Activated CD8-positive, alpha-beta memory T cell treated with anti-CD3 and anti-CD28 coated beads, Interleukin-2, amount 50 U/mL, for 24 hours (primary cell): ENCODE measurements around the gene TMEM82.

Experiments
- DNase-seq: peaks from one replicate; pipeline ENCODE4 v3.0.0-alpha.2; 2020; ENCODE audit errors: extremely low read depth

The TMEM82 gene

DNA sequence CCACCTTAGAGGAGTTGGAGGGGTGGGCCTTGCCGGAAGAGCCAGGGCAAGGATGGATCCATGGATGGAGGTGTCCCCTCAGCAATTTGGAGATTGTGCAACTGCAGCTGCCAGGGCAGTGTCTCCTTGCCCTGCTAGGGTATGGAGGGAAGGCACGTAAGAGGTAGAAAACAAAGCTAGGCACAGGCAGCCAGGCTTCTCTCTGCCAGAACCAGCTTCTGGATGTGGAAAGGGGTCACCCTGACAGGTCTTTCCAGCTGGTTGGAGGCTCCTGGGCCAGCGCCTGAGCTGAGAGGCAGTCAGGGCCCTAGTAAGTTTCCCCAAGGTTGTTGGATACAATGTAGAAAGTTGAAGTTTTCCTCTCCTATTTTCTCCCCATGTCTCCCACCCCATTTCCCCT is 21.4 kb upstream of the TMEM82 start:
- no peak for DNase-seq

DNA sequence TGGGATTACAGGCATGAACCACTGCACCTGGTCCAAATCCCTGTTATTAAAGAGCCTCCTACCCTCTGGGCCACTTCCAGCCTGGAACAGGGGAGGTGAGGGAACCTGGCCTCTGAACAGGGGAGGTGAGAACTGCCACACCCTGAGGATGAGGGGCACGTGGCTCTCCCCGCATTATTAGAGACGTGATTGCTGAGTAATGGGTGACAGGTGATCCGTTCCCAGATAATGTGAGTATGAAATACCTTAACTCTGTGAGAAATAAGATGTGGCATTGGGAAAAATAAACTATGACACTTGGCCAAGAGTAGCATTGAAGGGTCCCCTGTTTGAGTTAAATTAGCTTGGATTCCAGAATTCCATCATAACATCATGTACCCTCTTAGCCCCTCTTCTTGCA is 19.9 kb upstream of the TMEM82 start:
- no peak for DNase-seq

DNA sequence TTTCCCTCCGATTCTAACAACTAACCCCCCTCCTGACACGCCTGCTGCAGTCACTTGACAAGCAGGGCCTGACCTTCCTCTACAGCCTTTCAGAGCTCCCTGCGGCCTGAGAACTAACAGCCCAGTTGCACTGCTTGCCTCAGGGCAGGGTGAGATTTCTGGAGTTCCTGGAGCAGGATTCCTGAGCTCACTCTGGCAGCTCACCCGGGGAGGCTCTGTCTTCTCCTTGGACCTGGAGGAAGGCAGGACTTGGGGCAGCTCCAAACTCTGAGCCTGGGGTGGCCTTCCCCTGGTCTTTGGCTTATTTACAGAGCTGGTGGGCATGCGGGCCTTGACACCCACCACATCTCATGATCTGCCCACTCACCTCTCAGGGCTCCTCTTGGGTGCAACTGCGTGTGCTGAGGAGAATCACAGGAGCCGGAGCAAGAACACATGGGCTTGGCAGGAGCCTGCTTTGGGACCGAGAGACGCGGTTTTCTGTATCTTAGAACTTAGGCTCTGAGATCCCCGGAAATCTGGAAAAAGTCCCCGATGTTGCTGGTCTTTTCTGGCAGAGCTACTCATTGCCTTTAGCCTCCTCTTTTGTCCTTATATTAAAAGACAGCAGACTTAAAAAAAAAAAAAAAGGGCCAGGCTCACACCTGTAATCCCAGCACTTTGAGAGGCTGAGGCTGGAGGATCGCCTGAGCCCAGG is 19.3 kb upstream of the TMEM82 start:
- no peak for DNase-seq

DNA sequence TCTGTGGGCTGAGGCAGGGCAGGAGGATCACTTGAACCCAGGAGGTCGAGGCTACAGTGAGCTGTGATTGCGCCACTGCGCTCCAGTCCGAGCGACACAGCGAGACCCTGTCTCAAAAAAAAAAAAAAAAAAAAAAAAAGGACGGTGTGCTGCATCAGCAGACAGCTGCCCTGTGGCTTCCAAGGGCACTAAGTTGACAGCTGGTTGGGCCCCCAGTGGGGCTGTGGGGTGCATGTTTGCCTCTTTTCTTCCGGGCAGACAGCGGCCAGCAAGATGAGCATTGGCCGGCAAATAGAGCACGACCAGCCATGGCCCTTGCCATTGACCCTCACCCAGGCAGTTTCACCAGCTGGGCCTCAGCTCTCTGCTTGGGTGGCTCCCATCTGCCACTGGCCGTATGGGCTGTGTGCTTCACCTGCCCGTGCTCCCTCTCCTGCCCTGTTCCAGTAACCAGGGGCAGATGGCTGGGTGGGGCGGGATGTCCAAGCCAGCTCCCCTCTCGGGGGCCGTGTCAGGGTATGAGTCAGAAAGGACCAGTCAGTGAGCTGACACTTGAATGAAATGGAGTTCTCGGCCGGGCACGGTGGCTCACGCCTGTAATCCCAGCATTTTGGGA is 18.6 kb upstream of the TMEM82 start:
- no peak for DNase-seq

DNA sequence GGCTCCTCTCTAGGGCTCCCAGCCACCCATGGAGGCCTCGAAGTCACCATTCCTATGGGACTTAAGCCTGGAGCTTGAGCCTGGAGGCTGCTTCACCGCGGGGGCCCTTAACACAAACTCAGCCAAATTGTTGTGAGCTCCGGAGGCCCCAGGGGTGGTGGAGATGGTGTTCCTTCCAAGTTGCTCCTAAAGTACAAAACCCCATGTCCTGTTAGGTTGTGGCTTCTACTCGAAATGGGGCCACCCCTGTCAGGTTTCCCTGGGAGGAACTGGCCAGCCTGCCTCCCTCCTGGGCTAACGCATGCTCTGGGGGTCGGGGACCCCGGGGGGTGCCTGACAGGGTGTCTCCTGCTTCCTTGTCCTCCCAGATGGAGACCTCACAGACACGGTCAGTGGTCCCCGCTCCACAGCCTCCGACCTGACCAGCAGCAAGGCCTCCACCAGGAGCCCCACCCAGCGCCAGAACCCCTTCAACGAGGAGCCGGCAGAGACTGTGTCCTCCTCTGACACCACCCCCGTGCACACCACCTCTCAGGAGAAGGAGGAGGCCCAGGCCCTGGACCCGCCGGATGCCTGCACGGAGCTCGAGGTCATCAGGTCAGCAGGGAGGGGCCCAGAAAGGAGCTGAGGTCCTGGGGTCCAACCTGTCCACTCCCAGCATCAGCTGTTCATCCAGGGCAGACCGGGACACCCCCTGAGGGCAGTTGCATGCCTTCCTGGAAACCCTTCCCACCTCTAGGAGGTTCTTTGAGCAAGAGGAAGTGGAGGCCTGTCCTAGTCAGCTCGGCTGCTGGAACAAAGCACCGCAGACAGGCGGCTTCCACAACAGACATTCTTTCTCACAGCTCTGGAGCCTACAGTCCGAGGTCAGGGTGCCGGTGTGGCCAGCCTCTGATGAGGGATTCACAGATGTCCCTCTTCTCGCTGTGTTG is 17.1 kb upstream of the TMEM82 start:
- DNase-seq, result no peak

DNA sequence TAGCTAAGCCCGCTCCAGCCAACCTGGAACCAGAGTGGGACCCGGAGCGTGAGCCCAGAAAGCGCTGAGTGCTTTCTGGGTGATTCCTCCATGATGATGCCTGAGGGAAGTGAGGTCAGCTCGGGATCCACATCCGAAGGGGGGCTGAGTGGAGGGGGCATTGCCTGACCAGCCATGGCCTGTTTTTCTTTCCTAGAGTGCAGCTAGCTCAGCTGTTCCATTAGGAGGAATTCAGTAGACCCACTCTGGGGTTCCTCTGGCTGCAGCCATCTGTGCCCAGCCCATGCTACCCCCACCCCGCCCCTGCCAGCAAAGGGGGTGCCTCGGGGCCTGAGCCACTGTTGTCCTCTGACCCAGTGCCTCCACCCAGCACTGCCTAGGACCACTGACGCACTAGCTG is 15.8 kb upstream of the TMEM82 start:
- DNase-seq, result no peak

DNA sequence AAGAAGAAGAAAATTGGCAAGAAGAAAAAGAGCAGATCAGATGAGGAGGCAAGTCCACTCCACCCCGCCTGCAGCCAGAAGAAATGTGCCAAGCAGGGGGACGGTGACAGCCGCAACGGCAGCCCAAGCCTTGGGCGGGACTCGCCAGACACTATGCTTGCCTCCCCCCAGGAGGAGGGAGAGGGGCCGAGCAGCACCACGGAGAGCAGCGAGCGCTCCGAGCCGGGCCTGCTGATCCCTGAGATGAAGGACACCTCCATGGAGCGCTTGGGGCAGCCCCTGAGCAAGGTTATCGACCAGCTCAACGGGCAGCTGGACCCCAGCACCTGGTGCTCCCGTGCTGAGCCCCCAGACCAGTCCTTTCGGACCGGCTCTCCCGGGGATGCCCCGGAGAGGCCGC is 15.3 kb upstream of the TMEM82 start:
- no peak for DNase-seq

DNA sequence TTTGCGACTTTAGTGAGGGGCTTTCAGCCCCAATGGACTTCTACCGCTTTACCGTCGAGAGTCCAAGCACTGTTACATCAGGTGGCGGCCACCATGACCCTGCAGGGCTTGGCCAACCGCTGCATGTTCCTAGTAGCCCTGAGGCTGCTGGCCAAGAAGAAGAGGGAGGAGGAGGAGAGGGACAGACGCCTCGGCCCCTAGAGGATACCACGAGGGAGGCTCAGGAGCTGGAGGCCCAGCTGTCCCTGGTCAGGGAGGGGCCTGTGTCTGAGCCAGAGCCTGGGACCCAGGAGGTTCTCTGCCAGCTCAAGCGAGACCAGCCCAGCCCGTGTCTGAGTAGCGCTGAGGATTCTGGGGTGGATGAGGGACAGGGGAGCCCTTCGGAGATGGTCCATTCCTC is 14.9 kb upstream of the TMEM82 start:
- DNase-seq, result no peak

DNA sequence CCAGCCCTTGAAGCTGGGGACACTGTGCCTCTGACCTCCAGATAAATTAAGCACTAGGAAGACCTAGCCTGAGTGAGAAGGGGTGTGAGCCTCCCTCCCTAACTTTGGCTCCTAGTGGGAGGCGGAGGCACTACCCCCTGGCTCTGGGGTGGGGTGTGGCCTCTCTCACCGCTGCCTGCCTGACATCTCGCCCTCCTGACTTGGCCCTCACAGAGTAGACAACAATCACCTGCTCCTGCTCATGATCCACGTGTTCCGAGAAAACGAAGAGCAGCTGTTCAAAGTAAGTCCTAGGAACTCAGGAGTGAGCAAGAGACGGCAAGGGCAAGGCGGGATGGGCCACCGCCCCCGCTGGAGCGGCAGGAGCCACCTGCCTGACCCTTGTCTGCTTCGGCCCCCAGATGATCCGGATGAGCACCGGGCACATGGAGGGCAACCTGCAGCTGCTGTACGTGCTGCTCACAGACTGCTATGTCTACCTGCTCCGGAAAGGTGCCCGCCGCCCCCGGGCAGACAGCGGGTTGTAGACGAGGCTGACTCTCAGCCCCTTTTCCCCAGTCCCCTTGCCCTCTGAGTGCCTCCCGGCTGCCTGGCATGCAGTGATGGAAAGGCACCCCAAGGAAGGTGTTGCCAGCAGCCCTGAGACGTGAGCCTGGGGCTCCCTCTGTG is 14.3 kb upstream of the TMEM82 start:
- no peak for DNase-seq

DNA sequence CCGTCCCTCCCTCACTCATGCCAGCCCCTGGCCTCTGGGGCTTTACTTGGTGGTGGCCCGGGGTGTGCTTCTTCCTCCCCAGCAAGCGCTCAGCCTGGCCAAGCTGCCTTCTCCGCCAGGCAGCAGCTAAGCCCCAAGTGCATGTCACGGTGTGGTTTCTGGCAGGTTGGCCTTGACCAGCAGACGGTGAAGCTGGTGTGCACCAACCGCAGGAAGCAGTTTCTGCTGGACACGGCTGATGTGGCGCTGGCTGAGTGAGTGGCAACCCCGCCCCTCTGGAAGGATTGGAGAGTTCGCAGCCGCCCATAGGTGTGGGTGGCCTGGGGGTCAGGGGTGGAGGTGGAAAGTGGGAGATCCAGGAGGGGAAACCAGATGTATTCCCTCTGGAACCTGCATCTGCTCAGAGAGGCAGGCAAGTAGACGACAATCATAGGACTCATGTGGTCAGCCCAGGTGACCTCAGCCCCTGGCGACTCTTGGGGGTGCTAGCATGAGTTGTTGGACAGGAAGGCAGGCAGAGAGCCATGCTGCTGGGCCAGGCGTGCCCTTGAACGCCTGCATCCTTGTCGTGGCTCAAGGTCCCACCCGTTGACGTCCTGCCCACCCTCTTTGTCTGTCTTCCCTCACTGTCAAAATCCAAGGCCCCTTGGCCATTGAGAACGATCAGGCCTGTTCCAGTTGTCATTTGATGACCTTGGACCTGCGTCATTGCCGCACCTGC is 13.2 kb upstream of the TMEM82 start:
- DNase-seq, result no peak

DNA sequence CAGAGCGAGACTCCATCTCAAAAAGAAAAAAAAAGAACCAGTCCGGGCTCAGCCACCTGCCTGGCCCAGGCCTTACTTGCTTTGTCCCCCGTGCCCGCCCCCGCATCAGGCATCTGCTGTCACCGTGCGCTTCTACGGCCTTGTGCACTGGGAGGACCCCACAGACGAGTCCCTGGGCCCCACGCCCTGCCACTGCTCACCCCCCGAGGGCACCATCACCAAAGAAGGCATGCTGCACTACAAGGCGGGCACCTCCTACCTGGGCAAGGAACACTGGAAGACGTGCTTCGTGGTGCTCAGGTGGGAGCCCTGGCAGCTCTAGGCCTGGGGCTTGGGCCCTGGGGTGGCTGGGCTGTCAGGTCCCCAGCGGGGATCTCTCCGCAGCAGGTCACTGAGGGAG is 11.9 kb upstream of the TMEM82 start:
- no peak for DNase-seq

DNA sequence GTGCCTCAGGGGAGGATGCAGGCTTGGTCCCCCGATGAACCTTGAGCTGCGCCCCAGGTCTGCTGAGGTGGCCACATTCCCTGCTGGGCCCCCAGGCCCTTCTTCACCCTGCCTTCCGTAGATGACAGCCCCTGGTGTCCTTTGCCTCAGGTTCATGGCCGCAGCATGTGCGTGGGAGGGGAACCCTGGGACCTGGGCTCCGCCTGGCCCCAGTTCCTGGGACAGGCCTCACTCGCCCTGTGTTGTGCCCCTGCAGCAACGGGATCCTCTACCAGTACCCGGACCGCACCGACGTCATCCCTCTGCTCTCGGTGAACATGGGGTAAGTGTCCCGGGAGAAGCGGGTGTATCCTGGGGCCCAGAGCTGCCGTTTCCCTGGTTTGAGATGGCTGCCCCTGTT is 11.4 kb upstream of the TMEM82 start:
- no peak for DNase-seq

DNA sequence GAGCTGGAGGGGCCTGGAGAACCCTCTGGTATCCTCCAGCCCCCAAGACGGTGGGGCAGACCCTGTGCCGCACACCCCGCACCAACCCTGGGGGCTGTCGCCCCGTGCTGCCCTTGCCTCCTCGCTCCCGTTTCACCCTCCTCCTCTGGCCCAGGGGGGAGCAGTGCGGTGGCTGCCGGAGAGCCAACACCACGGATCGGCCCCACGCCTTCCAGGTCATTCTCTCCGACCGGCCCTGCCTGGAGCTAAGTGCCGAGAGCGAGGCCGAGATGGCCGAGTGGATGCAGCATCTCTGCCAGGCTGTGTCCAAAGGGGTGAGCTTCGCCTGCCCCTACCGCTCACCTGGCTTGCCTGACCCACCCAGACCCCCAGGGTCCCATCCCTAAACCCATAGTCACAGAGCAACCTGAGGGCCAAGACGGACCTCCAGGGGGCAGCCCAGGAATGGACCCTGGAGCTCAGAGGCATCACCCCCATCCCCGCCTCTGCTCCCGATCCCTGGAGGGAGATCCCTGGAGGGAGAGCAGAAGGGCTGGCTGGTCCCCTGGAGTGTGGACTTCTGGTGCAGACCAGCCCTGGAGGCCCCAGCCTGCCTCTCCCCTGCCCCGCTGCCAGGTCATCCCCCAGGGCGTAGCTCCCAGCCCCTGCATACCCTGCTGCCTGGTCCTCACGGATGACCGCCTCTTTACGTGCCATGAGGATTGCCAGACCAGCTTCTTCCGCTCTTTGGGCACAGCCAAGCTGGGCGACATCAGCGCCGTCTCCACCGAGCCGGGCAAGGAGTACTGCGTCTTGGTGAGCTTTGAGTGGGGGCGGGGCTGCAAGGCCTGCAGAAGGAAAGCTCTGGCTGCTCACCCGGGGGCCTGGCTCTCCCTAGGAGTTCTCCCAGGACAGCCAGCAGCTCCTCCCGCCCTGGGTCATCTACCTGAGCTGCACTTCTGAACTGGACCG is 10.3 kb upstream of the TMEM82 start:
- no peak for DNase-seq

DNA sequence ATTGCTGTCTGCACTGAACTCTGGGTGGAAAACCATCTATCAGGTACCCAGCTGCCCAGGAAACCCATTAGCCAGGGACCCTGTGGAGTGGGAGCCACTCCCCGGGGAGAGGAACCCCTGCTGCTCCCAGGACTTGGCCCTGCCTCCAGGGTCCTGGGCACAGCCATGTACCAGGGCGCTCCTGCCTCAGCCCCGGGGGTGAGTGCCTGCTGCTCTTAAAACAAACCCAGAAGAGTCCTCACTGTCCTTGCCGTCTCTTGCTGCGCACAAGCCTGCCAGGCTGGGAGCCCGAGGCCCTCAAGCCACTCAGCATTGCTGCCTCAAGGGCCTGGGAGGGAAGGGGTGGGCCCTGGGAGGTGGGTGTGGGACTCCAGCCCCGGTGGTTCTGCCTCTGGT is 9.6 kb upstream of the TMEM82 start:
- no peak for DNase-seq

DNA sequence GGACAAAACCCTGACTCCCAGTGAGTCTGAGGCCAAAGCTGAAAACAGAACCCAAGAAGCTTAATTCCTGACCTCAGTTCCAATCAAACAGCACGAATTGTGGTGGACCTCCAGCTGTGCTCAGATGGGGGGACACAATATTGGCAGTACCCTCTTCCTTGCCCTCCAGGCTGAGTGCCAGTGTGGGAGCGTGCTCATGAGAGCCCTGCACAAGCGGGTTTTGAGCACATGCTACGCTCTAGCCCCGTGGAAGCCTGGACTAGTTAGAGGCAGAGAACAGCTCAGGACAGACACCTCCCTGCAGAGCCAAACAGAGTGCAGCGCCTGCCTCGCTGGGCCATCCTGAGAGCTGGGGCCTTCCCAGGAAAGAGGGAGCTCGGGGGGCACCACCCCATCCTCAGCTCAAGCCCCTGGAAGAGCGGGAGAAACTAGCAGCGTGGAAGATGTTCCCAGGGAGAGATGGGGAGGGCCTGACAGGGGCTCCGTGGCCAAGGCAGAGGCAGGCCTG is 9.0 kb upstream of the TMEM82 start:
- DNase-seq, result no peak

DNA sequence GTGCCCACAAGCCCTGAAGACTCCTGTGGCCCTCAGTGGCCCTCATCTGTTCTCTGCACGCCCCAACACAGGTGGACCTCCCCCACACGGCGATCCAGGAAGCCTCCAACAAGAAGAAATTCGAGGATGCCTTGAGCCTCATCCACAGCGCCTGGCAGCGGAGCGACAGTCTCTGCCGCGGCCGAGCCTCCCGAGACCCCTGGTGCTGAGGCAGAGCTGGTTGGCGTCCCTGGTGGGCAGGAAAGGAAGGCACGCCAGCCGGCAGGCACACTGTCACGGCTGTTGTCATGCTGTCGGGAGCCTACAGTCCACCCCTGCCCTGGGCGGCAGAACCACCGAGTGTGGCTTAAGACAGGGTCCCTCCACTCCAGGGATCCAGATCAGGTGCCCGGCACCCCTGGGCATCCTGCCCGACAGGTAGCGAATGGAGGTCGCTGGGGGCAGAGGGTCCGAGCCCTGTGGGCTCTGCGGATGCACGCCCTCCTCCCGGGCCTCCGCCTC is 8.5 kb upstream of the TMEM82 start:
- DNase-seq, result no peak

DNA sequence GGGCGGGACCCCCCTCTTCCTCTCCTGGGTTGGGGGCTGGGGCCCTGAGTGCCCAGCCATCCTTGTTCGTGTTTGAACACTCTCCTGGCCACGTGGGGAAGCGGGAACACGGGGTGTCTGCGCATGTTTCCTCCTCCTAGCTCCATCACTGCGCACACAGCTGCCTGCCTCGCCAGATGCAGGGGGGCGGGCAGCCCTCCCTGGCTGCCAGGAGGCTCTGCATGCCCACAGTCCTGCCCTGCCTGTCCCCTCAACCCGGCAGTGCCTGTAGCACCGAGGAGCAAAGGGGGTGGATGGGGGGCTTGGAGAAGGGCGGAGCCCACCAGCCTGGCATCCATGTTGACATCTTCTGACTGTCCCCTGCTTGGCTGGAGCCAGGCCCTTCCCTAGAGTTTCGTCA is 8.0 kb upstream of the TMEM82 start:
- no peak for DNase-seq

DNA sequence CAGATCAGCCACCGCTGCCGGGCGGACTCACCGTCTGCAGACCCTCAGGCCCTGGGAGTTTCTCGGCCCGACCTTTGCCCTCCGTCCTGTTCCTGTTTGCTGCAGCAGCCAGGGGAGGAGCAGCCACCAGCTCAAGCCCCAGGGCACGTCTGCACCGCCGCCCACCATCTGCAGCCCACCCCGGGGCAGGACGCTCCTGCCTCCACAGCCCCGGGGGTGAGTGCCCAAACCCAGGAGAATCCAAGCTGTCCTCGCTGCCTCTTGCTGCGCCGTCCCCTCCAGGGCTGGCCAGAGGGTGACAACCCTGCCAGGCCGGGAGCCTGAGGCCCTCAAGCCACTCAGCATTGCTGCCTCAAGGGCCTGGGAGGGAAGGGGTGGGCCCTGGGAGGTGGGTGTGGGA is 7.4 kb upstream of the TMEM82 start:
- no peak for DNase-seq

DNA sequence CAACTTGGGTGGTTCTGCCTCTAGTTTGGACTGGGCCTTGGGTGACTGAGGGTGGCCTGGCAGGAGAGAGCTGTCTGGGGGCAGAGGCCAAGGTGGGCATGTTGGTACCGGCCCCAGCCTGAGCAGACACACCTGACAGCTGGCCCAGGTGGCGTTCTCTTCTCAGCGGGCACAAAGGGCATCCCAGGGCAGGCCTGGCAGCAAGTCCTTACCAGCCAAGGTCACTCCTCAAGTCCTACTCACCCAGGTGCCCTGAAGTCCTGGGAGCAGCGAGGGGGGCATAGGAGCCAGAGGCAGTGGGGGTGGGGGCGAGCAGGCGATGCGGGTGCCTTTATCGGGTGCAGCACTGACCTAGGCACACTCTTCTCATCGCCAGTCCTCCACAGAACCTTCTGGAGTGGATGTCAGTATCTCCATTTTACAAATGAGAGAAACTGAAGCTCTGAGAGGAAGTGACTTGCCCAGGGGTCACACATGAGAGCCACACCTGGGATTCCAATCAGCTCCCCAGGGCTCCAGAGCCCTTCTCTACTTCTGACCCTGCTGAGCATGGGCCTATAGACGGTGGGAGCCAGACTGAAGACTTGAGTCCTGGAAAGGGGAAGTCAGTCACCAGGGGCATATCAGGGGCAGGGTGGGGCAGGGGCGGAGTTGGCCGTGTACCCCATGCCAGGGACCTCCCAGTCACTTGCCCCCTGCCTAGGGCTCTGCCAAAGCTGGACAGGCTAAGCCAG is 6.8 kb upstream of the TMEM82 start:
- DNase-seq, result no peak
